Measurements from ENCODE around the gene SDHAF4. TPM values are rescaled to one million over a fixed set of nuclear protein-coding genes. Genes with fewer than 3 reads are reported as not detected.
"Not testable (repeated sequence)": the region's sequence is repeated elsewhere in the genome, so short reads cannot be mapped to it uniquely, and the experiment has no call there.

The SDHAF4 gene
- total and polyA plus RNA-seq, 4 experiments from 2014 or later = 2.7 to 13.8 (median 10.6) TPM

DNA sequence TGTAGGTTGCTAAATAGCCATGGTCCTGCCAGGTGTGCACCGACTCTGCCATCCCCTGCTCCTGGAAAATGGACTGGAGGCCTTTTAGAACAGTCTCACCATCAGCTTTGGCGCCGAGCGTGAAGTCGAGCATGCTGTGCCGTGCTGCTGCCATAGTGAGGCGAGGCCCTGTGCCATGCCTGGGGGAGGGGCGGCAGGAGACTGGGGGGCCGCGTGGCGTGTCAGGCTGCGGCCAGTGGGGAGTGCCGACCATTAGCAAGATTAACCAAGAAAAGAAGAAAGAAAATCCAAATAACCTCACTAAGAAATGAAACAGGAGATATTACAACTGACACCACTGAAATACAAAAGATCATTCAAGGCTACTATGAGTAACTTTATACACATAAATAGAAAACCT, 42.5 kb downstream of the SDHAF4 start:
- DNase-seq; H3K4me3 ChIP-seq (ENCODE audit: low read length in 2 of 2); H3K27ac ChIP-seq (ENCODE audit: low read depth, low read length); H3K36me3 Mint-ChIP-seq; H3K4me1 Mint-ChIP-seq; CTCF ChIA-PET (ENCODE audit: partially characterized antibody); H3K4me3 Mint-ChIP-seq; H3K4me1 ChIP-seq (ENCODE audit: insufficient read depth, low read length); H3K36me3 ChIP-seq (ENCODE audit: insufficient read depth, low read length); H3K27me3 Mint-ChIP-seq; POLR2A ChIA-PET (ENCODE audit: partially characterized antibody); intact Hi-C loops (cut with micrococcal nuclease); H3K27me3 ChIP-seq (ENCODE audit: insufficient read depth, low read length); H3K9me3 ChIP-seq (ENCODE audit: control insufficient read depth in 1 of 2, low read length in 2 of 2): not testable (repeated sequence)
- H3K9me3 Mint-ChIP-seq = peaks cover 0 to 21% (median 10%) of the 10 kb centered on the region in 8 donors
- peak overlapping the region in 1 of 7 donors; percentile 47 for H3K27ac Mint-ChIP-seq

DNA sequence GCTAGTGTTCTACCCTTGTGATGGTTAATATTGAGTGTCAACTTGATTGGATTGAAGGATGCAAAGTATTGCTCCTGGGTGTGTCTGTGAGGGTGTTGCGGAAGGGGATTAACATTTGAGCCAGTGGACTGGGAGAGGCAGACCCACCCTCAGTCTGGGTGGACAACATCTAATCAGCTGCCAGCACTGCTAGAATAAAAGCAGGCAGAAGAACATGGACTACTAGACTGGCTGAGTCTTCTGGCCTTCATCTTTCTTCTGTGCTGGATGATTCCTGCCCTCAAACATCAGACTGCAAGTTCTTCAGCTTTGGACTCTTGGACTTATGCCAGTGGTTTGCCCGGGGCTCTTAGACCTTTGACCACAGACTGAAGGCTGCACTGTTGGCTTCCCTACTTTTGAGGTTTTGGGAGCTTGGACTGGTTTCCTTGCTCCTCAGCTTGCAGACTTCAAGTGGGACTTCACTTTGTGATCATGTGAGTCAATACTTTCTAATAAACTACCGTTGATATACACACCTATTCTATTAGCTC, 50.1 kb downstream of the SDHAF4 start:
- ChIA-PET CTCF (ENCODE audit: partially characterized antibody) (no interaction called here), POLR2A (ENCODE audit: partially characterized antibody) (no interaction called here)
- H3K36me3 ChIP-seq (ENCODE audit: insufficient read depth, low read length) = no peaks in the 10 kb centered on the region
- no peak overlapping the region for H3K4me3 ChIP-seq (ENCODE audit: low read length in 2 of 2)
- intact Hi-C loops (cut with micrococcal nuclease) = no loop called here
- Mint-ChIP-seq H3K9me3 (no peaks in the 10 kb centered on the region), H3K27me3 (no peaks in the 10 kb centered on the region), H3K4me3 (no peak overlapping the region), H3K4me1 (no peaks in the 10 kb centered on the region), H3K36me3 (no peaks in the 10 kb centered on the region), H3K27ac (no peak overlapping the region)
- no peaks in the 10 kb centered on the region for H3K4me1 ChIP-seq (ENCODE audit: insufficient read depth, low read length)
- H3K9me3 ChIP-seq (ENCODE audit: control insufficient read depth in 1 of 2, low read length in 2 of 2) = no peaks in the 10 kb centered on the region
- H3K27me3 ChIP-seq (ENCODE audit: insufficient read depth, low read length) = no peaks in the 10 kb centered on the region
- no peak for DNase-seq
- H3K27ac ChIP-seq (ENCODE audit: low read depth, low read length) = no peak overlapping the region

DNA sequence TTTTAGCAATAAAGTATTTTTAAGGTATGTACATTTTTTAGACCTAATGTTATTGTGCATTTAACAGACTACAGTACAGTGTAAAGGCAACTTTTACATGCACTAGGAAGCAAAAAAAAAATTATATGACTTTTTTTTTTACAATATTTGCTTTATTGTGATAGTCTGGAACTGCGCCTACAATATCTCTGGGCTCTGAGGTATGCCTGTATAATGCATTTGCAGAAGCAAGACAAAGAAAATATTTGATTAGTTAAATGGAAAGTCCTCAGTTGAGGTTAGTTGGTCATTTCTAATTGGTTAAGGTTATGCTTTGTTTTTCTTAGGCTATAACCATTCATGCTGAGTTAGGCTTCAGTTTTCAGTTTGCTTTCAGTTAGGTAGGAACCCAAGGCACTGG, 54.0 kb downstream of the SDHAF4 start:
- POLR2A ChIA-PET (ENCODE audit: partially characterized antibody) = no interaction called here
- peaks cover 0 to 2% (median 0%) of the 10 kb centered on the region in 8 donors for H3K9me3 Mint-ChIP-seq
- no peak overlapping the region for H3K4me3 Mint-ChIP-seq
- Histone ChIP-seq H3K4me3 (ENCODE audit: low read length in 2 of 2) (no peak overlapping the region), H3K36me3 (ENCODE audit: insufficient read depth, low read length) (no peaks in the 10 kb centered on the region), H3K27me3 (ENCODE audit: insufficient read depth, low read length) (no peaks in the 10 kb centered on the region), H3K9me3 (ENCODE audit: control insufficient read depth in 1 of 2, low read length in 2 of 2) (no peaks in the 10 kb centered on the region), H3K27ac (ENCODE audit: low read depth, low read length) (no peak overlapping the region), H3K4me1 (ENCODE audit: insufficient read depth, low read length) (no peaks in the 10 kb centered on the region)
- H3K4me1 Mint-ChIP-seq = no peaks in the 10 kb centered on the region
- no peak overlapping the region for H3K27ac Mint-ChIP-seq
- peaks cover 0 to 1% of the 10 kb centered on the region in 2 donors for H3K27me3 Mint-ChIP-seq
- CTCF ChIA-PET (ENCODE audit: partially characterized antibody) = no interaction called here
- intact Hi-C loops (cut with micrococcal nuclease) = no loop called here
- DNase-seq = no peak
- no peaks in the 10 kb centered on the region for H3K36me3 Mint-ChIP-seq

DNA sequence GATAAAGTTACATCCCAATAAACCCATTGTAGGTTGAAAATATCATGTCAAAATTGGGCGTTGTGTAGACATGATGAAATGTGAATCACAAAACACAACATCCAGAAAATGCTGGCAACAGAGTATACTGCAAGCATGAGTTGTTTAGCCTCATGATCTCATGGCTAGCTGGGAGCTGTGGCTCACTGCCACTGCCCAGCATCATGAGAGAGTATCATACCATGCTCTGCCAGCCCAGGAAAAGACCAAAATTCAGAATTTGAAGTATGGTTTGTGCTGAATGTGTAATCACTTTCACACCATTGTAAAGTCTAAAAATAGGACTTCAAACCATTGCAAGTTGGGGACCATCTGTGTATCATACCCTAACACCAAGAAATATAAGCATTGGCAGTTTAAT, 55.7 kb downstream of the SDHAF4 start:
- Histone ChIP-seq H3K4me1 (ENCODE audit: insufficient read depth, low read length) (no peaks in the 10 kb centered on the region), H3K27ac (ENCODE audit: low read depth, low read length) (no peak overlapping the region), H3K27me3 (ENCODE audit: insufficient read depth, low read length) (no peaks in the 10 kb centered on the region), H3K9me3 (ENCODE audit: control insufficient read depth in 1 of 2, low read length in 2 of 2) (no peaks in the 10 kb centered on the region), H3K4me3 (ENCODE audit: low read length in 2 of 2) (no peak overlapping the region), H3K36me3 (ENCODE audit: insufficient read depth, low read length) (no peaks in the 10 kb centered on the region)
- intact Hi-C loops (cut with micrococcal nuclease) = no loop called here
- no peak for DNase-seq
- Mint-ChIP-seq H3K36me3 (no peaks in the 10 kb centered on the region), H3K27ac (no peak overlapping the region), H3K4me3 (no peak overlapping the region), H3K27me3 (peaks cover 0 to 1% of the 10 kb centered on the region in 2 donors), H3K9me3 (peaks cover 0 to 2% (median 0%) of the 10 kb centered on the region in 8 donors), H3K4me1 (no peaks in the 10 kb centered on the region)
- ChIA-PET CTCF (ENCODE audit: partially characterized antibody) (no interaction called here), POLR2A (ENCODE audit: partially characterized antibody) (no interaction called here)

DNA sequence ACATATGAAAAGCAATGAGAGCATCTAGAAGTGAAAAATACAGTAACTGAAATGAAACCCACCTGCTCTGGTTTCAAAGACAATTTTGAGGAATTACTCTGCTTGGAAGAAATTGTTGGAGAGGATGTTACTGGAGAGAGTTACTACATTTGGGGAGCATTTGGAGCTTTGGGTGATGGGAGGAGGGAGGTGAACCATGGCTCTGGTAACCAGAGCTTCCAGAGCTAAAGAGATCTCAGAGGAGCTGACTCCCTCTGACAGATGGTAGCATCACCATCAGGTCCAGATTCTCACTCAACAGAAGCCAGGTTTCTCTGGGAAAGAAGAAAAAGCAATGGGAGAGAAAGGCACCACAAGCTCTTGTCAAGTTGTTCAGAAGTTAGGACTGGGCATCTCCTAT, 58.7 kb downstream of the SDHAF4 start:
- H3K36me3 Mint-ChIP-seq = no peaks in the 10 kb centered on the region
- H3K4me3 Mint-ChIP-seq = no peak overlapping the region
- peak overlapping the region in 1 of 7 donors; percentile 14 for H3K27ac Mint-ChIP-seq
- peaks cover 0 to 1% of the 10 kb centered on the region in 2 donors for H3K27me3 Mint-ChIP-seq
- no peaks in the 10 kb centered on the region for H3K27me3 ChIP-seq (ENCODE audit: insufficient read depth, low read length)
- DNase-seq = no peak
- H3K27ac ChIP-seq (ENCODE audit: low read depth, low read length) = no peak overlapping the region
- ChIA-PET CTCF (ENCODE audit: partially characterized antibody) (no interaction called here), POLR2A (ENCODE audit: partially characterized antibody) (no interaction called here)
- no peak overlapping the region for H3K4me3 ChIP-seq (ENCODE audit: low read length in 2 of 2)
- H3K36me3 ChIP-seq (ENCODE audit: insufficient read depth, low read length) = no peaks in the 10 kb centered on the region
- peaks cover 0 to 2% (median 0%) of the 10 kb centered on the region in 8 donors for H3K9me3 Mint-ChIP-seq
- H3K4me1 Mint-ChIP-seq = no peaks in the 10 kb centered on the region
- intact Hi-C loops (cut with micrococcal nuclease) = no loop called here
- no peaks in the 10 kb centered on the region for H3K9me3 ChIP-seq (ENCODE audit: control insufficient read depth in 1 of 2, low read length in 2 of 2)
- no peaks in the 10 kb centered on the region for H3K4me1 ChIP-seq (ENCODE audit: insufficient read depth, low read length)

DNA sequence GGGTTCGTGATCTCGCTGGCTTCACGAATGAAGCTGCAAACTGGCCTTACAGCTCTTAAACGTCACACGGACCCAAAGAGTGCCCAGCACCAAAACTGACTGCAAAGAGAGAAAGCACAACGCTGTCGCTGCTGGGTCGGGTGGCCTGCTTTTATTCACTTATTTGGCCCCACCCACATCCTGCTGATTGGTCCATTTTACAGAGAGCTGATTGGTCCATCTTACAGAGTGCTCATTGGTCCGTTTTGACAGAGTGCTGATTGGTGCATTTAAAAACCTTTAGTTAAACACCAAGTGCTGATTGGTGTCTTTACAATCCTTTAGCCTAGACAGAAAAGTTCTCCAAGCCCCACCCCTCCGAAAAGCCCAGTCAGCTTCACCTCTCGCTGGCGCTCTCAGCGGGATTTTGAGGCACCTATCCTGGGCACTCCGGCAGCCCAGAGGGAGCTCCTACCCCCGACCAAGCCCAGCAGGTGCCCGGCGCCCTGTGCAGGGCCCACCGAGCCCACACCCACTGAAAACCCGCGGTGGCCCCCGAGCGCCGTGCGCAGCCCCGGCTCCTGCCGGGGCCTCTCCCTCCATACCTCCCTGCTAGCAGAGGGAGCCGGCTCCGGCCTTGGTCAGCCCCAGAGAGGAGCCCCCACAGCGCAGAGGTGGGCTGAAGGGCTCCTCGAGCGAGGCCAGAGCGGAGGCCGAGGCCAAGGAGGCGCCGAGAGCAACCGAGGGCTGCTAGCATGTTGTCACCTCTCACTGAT, 60.9 kb downstream of the SDHAF4 start:
- Histone ChIP-seq H3K27me3 (ENCODE audit: insufficient read depth, low read length) (no peaks in the 10 kb centered on the region), H3K9me3 (ENCODE audit: control insufficient read depth in 1 of 2, low read length in 2 of 2) (no peaks in the 10 kb centered on the region), H3K4me1 (ENCODE audit: insufficient read depth, low read length) (no peaks in the 10 kb centered on the region), H3K4me3 (ENCODE audit: low read length in 2 of 2) (no peak overlapping the region), H3K27ac (ENCODE audit: low read depth, low read length) (no peak overlapping the region), H3K36me3 (ENCODE audit: insufficient read depth, low read length) (no peaks in the 10 kb centered on the region)
- Mint-ChIP-seq H3K4me3 (no peak overlapping the region), H3K27ac (no peak overlapping the region), H3K36me3 (no peaks in the 10 kb centered on the region), H3K9me3 (peaks cover 0 to 2% (median 0%) of the 10 kb centered on the region in 8 donors), H3K27me3 (peaks cover 0 to 1% of the 10 kb centered on the region in 2 donors), H3K4me1 (no peaks in the 10 kb centered on the region)
- intact Hi-C loops (cut with micrococcal nuclease) = no loop called here
- DNase-seq = no peak
- ChIA-PET CTCF (ENCODE audit: partially characterized antibody) (no interaction called here), POLR2A (ENCODE audit: partially characterized antibody) (no interaction called here)

DNA sequence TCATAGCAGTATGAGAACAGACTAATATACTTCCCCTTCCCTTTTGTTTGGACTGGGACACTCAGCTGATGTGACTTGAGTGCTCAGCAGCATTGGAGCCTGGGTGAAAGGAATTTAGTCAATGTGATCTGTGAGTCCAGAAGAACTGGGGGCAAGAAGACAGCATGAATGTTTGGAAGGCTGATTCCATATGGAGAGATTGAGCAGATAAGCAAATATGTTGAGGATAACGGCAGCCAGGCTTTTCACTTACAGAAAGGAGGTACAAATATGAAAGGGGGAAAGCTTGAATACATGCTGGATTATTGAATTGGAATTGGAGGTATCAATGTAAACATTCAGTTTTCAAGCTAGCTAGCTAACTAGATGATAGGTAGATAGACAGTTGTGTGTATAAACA, 63.2 kb downstream of the SDHAF4 start:
- H3K27ac Mint-ChIP-seq = no peak overlapping the region
- Histone ChIP-seq H3K4me1 (ENCODE audit: insufficient read depth, low read length) (no peaks in the 10 kb centered on the region), H3K9me3 (ENCODE audit: control insufficient read depth in 1 of 2, low read length in 2 of 2) (no peaks in the 10 kb centered on the region), H3K27ac (ENCODE audit: low read depth, low read length) (no peak overlapping the region), H3K36me3 (ENCODE audit: insufficient read depth, low read length) (no peaks in the 10 kb centered on the region), H3K27me3 (ENCODE audit: insufficient read depth, low read length) (no peaks in the 10 kb centered on the region), H3K4me3 (ENCODE audit: low read length in 2 of 2) (no peak overlapping the region)
- H3K4me1 Mint-ChIP-seq = no peaks in the 10 kb centered on the region
- ChIA-PET POLR2A (ENCODE audit: partially characterized antibody) (interaction anchor here (1.3 kb wide), 1 partner anchor 21 kb away, joined by 3 read pairs; no protein-coding TSS in a partner anchor), CTCF (ENCODE audit: partially characterized antibody) (interaction anchor here (1.6 kb wide), 1 partner anchor 15 kb away, joined by 4 read pairs; no protein-coding TSS in a partner anchor)
- H3K27me3 Mint-ChIP-seq = peaks cover 0 to 1% of the 10 kb centered on the region in 2 donors
- no peak for DNase-seq
- H3K4me3 Mint-ChIP-seq = no peak overlapping the region
- no peaks in the 10 kb centered on the region for H3K36me3 Mint-ChIP-seq
- intact Hi-C loops (cut with micrococcal nuclease) = no loop called here
- H3K9me3 Mint-ChIP-seq = peaks cover 0 to 2% (median 0%) of the 10 kb centered on the region in 8 donors
